ENCODE data around the gene PI4KA. TPM values are rescaled to one million over a fixed set of nuclear protein-coding genes. Genes with fewer than 3 reads are reported as not detected.

Gene PI4KA
- total RNA-seq, 6 experiments from 2014 or later: 35.3 to 55.4 (median 47.7) TPM

DNA sequence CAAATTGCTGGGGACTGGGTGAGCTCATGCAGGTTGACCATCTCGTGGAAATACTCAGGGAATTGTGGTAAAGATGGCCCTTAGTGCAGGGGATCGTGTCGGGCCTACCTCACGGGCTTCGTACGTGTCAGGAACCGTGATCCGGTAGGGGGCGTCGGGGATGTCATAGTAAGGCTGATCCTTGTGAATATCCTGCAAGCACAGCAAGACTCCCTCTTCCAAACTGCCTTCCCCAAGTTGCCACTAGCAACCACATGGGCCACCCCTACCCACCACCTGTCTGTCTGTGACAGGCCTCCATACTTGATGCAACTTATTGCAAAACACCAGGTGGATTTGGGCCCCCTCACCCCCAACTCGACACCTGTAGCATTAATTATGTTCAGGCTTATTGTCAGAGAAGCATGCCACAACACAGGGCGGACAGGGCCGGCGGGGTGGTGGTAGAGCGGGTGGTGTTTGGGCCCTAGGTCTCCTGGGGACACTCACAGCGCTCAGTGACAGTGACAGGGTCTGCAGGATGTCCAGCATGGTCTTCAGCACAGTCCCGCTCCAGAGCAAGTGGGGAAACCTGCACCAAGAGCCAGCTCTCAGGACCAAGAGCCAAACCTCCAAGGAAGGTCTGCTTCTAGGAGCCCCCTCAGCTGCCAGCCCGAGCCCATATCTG lies 107.3 kb downstream of the PI4KA start:
- H3K4me1 ChIP-seq: no peaks in the 10 kb centered on the region
- H3K27me3 ChIP-seq: no peaks in the 10 kb centered on the region
- no peak overlapping the region for H3K27ac ChIP-seq
- 80% methylated on average over 2 of the region's 18 CpGs for WGBS (ENCODE audit: insufficient coverage, low coverage, low lambda C conversion rate, missing lambda C conversion rate)
- no peak overlapping the region for H3K4me3 ChIP-seq
- no peaks in the 10 kb centered on the region for H3K9me3 ChIP-seq
- intact Hi-C loops (cut with DNase I): no loop called here
- ATAC-seq (peak in 2 of 4 donors; percentile 17 to 31), DNase-seq (peak in 1 of 3 donors; percentile 40)
- peaks cover 0 to 33% (median 12%) of the 10 kb centered on the region in 4 donors for H3K36me3 ChIP-seq
- TF ChIP-seq, protein P1, sequence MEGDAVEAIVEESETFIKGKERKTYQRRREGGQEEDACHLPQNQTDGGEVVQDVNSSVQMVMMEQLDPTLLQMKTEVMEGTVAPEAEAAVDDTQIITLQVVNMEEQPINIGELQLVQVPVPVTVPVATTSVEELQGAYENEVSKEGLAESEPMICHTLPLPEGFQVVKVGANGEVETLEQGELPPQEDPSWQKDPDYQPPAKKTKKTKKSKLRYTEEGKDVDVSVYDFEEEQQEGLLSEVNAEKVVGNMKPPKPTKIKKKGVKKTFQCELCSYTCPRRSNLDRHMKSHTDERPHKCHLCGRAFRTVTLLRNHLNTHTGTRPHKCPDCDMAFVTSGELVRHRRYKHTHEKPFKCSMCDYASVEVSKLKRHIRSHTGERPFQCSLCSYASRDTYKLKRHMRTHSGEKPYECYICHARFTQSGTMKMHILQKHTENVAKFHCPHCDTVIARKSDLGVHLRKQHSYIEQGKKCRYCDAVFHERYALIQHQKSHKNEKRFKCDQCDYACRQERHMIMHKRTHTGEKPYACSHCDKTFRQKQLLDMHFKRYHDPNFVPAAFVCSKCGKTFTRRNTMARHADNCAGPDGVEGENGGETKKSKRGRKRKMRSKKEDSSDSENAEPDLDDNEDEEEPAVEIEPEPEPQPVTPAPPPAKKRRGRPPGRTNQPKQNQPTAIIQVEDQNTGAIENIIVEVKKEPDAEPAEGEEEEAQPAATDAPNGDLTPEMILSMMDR (IDR thresholded peaks at IDR 0.05): peak in 1 of 4 donors; percentile 6
- no peak for TF ChIP-seq POLR2A (IDR thresholded peaks at IDR 0.05)

DNA sequence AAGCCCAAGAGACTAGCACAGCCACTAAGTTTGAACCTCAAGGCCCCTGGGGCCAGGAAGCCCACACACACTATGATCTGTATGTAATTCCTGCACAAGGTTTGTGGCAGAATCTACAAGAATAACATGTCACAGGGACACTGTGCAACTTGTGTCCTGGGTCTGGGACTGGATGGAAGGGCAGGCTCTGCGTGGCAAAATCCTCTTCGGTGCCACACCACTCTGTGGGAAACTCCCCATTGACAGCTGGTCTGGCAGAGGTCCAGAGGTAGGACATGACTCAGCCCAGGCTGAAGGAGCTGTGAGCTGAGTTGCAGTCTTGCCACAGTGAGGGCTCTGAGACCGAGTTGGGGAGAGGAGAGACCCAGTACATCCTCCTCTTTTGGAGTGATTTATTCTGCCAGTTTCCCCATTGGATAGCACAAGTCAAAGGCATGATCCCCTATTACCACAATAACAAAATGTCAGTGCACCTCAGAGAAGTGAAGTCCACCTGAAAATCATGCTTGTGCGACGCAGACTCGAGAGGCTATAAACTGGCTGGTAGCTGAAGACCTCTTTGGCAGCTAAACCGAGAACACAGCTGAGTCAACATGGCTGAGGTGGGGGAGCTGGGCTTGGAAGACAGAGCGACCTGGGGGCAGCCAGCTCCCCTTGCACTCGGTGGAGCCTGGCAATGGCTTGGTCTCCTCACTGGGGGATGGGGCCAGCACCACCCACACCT lies 108.0 kb downstream of the PI4KA start:
- Histone ChIP-seq H3K36me3 (peaks cover 0 to 36% (median 11%) of the 10 kb centered on the region in 4 donors), H3K4me3 (no peak overlapping the region), H3K9me3 (no peaks in the 10 kb centered on the region), H3K27me3 (no peaks in the 10 kb centered on the region), H3K27ac (no peak overlapping the region), H3K4me1 (no peaks in the 10 kb centered on the region)
- peak; percentile 34 to 91 (median 60) for ATAC-seq
- intact Hi-C loops (cut with DNase I): no loop called here
- no peak for TF ChIP-seq POLR2A (IDR thresholded peaks at IDR 0.05)
- TF ChIP-seq, protein P1 (IDR thresholded peaks at IDR 0.05): no peak
- WGBS (ENCODE audit: insufficient coverage, low coverage, low lambda C conversion rate, missing lambda C conversion rate): no CpG with 5 or more reads among the region's 9 CpGs
- peak in 2 of 3 donors; percentile 54 to 78 for DNase-seq

DNA sequence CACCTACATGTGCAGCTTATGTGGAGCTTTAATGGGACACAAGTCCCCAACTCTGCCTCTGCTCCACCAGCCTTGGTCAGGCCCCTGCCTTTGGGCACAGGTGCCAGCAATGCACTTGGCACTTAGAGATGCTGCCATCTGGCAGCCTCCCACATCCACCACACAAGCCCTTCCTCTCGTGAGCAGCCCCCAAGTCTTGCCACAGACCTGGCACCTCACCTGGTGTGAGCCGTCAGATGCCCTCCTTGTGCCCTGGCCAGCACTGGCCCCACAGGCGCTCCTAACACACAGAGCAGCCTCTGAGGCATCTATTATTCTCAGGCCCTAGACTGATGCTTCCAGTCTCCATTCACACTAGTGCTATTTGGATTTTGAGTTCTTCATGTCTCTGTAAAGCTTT lies 109.2 kb downstream of the PI4KA start:
- 83% methylated on average over 1 of the region's 3 CpGs for WGBS (ENCODE audit: insufficient coverage, low coverage, low lambda C conversion rate, missing lambda C conversion rate)
- H3K27me3 ChIP-seq: no peaks in the 10 kb centered on the region
- no peak for TF ChIP-seq POLR2A (IDR thresholded peaks at IDR 0.05)
- TF ChIP-seq, protein P1 (IDR thresholded peaks at IDR 0.05): no peak
- H3K4me3 ChIP-seq: no peak overlapping the region
- no peaks in the 10 kb centered on the region for H3K4me1 ChIP-seq
- peaks cover 0 to 44% (median 15%) of the 10 kb centered on the region in 4 donors for H3K36me3 ChIP-seq
- no peak for ATAC-seq
- H3K9me3 ChIP-seq: no peaks in the 10 kb centered on the region
- no peak overlapping the region for H3K27ac ChIP-seq
- intact Hi-C loops (cut with DNase I): loop anchor here in 1 of 2 donors (10.0 kb wide), 1 partner anchor 135 kb away; no protein-coding TSS in a partner anchor
- peak in 1 of 3 donors; percentile 29 for DNase-seq

DNA sequence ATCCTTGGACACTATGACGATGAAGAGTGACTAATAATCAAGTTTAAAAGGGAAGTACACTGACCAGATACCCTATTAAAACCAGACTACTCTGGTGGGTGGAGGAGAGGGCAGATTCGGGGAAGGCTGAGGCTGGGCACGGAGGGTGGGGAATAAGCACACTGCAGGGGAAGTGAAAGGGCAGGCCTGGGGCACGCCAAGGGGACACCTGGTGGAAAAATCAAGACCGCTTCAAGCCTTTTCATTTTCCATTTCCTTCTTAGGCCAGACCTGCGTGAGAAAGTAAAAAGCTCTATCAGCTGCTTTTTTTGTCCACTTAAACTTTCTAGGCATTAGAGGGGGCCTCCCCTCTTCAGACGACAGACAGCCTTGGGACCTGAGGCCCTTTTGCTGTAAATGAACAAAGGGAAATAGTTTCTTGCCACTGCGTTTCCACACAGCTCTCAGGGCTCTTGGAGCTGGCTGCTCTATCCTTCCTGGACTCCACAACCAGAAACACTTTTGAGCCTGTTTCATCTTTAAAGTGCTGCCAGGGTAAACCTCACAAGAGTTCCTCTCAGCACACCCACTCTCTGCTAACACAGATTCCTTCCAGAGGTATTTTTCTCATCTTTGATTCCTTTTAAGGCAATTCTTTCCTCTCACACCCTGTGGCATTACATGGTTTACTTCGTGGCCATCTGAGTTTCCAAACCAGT lies 109.7 kb downstream of the PI4KA start:
- Histone ChIP-seq H3K4me1 (no peaks in the 10 kb centered on the region), H3K36me3 (peaks cover 0 to 47% (median 18%) of the 10 kb centered on the region in 4 donors), H3K27me3 (no peaks in the 10 kb centered on the region), H3K9me3 (no peaks in the 10 kb centered on the region), H3K27ac (no peak overlapping the region), H3K4me3 (no peak overlapping the region)
- intact Hi-C loops (cut with DNase I): loop anchor here in 1 of 2 donors (10.0 kb wide), 1 partner anchor 134 kb away; no protein-coding TSS in a partner anchor
- peak in 2 of 4 donors; percentile 7 to 15 for ATAC-seq
- TF ChIP-seq, protein P1 (IDR thresholded peaks at IDR 0.05): no peak
- no peak for TF ChIP-seq POLR2A (IDR thresholded peaks at IDR 0.05)
- WGBS (ENCODE audit: insufficient coverage, low coverage, low lambda C conversion rate, missing lambda C conversion rate): 76% methylated on average over 9 of the region's 9 CpGs
- peak in 1 of 3 donors; percentile 22 for DNase-seq

All from right lobe of liver (tissue), 6 donors.